AG09309 (cell line): ENCODE data around the gene DYNC1I1.

Experiments used
- DNase-seq: peaks from one replicate; pipeline ENCODE4 v3.0.0-alpha.2; 2010; ENCODE audit warnings: low read depth
- H3K4me3 ChIP-seq: 2 replicates; pipeline ENCODE4 v1.5.1; 2011; ENCODE audit warnings: mild to moderate bottlenecking, low read depth, low read length, moderate library complexity; ENCODE audit not compliant: control insufficient read depth
- TF ChIP-seq, protein P1 (sequence below): IDR thresholded peaks from 2 replicates; pipeline ENCODE4 v1.5.1; 2011; ENCODE audit warnings: mild to moderate bottlenecking, low read depth, low read length, inconsistent platforms; ENCODE audit not compliant: insufficient read depth, control insufficient read depth; ENCODE audit errors: missing control alignments

The DYNC1I1 gene

DNA sequence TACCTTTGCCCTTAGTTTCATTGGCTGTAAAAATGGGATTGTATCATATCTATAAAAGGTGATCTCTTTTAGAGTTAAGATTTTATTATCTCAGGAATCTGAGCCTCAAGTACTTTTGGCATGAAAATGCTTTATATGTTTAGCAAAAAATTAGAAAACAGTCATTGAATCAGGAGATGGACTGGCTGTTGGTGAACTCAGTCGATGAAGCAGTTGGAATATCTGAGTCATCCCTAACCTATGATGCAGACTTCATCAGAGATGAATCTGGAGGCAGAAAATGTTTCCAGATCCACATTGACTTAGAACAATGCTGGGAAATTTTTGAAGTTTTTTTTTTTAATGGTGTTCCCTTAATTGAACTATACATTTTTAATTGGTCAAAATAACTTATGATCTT, 321.1 kb downstream of the DYNC1I1 start:
- H3K4me3 ChIP-seq = no peak overlapping the region
- DNase-seq = peak; percentile 58
- TF ChIP-seq, protein P1, sequence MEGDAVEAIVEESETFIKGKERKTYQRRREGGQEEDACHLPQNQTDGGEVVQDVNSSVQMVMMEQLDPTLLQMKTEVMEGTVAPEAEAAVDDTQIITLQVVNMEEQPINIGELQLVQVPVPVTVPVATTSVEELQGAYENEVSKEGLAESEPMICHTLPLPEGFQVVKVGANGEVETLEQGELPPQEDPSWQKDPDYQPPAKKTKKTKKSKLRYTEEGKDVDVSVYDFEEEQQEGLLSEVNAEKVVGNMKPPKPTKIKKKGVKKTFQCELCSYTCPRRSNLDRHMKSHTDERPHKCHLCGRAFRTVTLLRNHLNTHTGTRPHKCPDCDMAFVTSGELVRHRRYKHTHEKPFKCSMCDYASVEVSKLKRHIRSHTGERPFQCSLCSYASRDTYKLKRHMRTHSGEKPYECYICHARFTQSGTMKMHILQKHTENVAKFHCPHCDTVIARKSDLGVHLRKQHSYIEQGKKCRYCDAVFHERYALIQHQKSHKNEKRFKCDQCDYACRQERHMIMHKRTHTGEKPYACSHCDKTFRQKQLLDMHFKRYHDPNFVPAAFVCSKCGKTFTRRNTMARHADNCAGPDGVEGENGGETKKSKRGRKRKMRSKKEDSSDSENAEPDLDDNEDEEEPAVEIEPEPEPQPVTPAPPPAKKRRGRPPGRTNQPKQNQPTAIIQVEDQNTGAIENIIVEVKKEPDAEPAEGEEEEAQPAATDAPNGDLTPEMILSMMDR = no peak

DNA sequence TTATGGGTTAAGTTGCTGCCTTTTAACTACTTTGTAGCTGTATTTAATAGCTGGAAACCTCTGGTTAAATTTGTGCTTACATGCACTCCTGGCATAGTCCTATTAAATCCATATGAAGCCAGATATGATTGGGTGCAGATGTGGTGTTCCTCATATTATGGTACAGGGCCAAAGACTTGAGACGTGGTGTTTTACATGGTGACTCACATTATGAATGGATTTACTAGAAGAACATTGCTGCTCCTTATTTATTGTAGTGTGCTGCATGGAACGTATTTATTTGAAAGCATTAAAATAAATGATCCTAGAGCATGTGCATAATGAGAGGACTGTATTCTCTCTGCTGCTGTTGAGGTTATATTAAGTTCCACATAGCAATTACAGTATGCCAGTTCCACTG, 325.5 kb downstream of the DYNC1I1 start:
- TF ChIP-seq, protein P1 = no peak
- DNase-seq = peak; percentile 29
- H3K4me3 ChIP-seq = no peak overlapping the region

DNA sequence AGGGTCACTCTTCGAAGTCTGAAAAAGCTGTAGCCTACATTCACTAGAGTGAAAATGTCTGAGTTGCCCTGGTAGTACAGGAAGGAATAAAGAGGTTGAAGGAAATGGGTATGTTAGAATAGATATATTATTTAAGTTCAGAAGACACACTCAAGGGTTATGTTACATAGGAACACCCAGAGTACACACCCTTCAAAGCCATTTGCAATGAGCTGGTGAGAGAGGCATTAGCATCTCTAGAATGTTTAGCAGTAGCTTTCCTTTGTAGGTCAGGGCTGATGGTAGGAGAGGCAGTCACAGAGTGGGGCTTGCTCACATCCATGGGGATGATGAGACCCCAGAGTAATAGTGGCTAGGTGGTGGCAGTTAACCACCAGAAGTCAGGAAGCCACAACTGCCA, 328.4 kb downstream of the DYNC1I1 start:
- no peak for DNase-seq
- TF ChIP-seq, protein P1 = no peak

DNA sequence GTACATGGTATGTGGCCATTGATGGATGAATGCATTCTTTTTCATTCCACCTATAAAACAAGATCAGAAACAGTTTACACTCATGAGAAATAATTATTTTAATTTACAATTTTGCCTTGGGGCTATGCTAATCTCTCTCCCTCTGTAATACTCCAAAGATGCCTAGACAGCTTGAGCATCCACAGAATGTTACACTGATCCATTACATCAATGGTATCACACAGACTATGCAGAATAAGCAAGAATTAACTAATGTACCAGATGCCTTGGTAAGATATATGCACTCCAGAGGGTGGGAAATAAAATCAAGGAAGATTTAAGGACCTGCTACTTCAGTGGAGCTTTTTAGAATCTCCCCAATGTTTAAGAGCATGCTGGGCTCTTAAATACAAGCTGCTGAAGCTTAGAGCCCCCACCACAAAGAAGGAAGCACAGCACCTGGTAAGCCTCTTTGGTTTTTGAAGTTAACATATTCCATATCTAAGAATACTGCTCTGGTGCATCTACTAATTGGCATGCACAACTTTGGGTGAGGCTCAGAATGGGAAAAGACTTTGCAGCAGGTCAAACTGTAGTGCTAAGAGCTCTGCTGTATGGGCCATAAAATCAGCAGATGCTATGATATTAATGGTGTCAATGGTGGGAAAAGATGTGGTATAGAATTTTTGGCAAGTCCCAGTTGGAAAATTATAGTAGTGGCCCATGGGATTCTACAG, 329.9 kb downstream of the DYNC1I1 start:
- H3K4me3 ChIP-seq = no peak overlapping the region
- TF ChIP-seq, protein P1 = no peak
- no peak for DNase-seq

More for the DNA sequence above, 328.4 kb downstream of the DYNC1I1 start:
- H3K4me3 ChIP-seq = no peak overlapping the region

DNA sequence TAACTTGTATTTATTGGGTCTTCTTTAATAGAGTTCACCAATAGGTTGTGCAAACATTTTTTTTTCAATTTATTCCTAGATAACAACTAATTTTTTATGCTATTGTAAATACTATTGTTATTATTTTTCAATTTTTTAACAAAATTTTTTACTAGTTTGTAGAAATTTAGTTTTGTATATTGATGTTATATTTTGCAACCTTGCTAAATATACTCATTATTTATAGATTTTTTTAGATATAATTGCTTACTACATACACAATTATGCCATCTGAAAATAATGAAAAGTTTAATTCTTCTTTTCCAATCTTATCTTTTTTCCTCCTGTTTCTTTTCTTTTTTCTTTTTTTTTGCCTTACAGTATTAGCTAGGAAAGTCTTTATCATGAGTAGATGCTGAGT, 332.6 kb downstream of the DYNC1I1 start:
- TF ChIP-seq, protein P1 = no peak
- DNase-seq = no peak
- H3K4me3 ChIP-seq = no peak overlapping the region

DNA sequence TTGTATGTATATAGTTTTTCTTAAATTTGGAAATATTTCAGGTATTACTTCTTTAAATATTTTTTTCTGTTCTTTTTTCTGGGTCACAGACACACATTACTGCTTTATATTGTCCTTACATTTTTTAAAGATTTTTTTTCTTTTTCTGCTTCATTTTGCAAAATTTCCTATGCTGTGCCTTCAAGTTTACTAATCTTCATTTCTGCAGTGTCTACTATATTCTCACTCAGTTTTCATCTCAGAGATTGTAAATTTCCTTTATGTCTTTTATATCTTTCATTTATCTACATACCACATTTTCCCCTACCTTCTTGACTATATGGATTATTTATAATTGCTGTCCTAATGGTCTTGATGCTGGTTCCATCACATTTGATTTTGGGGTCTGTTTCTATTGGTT, 339.1 kb downstream of the DYNC1I1 start:
- TF ChIP-seq, protein P1 = no peak
- no peak for DNase-seq
- H3K4me3 ChIP-seq = no peak overlapping the region
